Right lobe of liver (tissue), 4 donors: ENCODE results near the gene HBQ1.

Experiments
- CTCF ChIP-seq, 4 donors: fragments of 200-600 bp in 3 of 4; fragments of 450-650 bp in 1 of 4; IDR thresholded peaks; one replicate each; pipeline versions ENCODE4 v1.5.1 to v1.8.0; 2016 to 2022; ENCODE audit warnings: antibody characterized with exemption in 4 of 4, mild to moderate bottlenecking in 2 of 4
- POLR2A ChIP-seq: fragments of 450-650 bp; IDR thresholded peaks from one replicate; pipeline ENCODE4 v1.6.1; 2017; ENCODE audit warnings: antibody characterized with exemption, mild to moderate bottlenecking
- donor health status: DM: no; HTN: no; CAD: no.
- donor health status: DM: no; HTN: no; CAD: no.
- donor health status: DM: no; HTN: yes; CAD: no.

DNA sequence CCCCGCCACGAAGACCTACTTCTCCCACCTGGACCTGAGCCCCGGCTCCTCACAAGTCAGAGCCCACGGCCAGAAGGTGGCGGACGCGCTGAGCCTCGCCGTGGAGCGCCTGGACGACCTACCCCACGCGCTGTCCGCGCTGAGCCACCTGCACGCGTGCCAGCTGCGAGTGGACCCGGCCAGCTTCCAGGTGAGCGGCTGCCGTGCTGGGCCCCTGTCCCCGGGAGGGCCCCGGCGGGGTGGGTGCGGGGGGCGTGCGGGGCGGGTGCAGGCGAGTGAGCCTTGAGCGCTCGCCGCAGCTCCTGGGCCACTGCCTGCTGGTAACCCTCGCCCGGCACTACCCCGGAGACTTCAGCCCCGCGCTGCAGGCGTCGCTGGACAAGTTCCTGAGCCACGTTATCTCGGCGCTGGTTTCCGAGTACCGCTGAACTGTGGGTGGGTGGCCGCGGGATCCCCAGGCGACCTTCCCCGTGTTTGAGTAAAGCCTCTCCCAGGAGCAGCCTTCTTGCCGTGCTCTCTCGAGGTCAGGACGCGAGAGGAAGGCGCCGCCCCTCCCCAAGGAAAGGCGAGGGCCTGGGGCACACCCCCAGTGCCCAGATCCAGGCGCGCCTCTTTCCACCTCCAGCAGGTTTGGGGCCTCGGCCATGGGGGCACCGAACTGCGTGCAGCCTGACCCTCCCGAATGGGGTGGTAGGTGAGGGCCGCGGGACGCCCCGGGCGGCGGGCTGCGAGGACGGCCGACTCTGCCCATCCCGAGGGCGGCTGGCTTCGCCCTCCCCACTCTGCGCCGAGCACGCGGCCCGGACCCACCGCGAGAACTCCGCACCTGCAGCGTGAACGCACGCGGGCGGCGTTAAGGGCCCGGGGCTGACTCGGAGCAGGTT is 664 bp downstream of the HBQ1 start:
- no peak for TF ChIP-seq POLR2A
- no peak for TF ChIP-seq CTCF (IDR thresholded peaks at IDR 0.05)
